Measurements from ENCODE around the gene SERPIND1. TPM values are rescaled to one million over a fixed set of nuclear protein-coding genes. Genes with fewer than 3 reads are reported as not detected.

Gene SERPIND1
- total RNA-seq, 1 donor from 2014 or later: not detected

- Mint-ChIP-seq H3K4me3 (ENCODE audit: unreplicated experiment) (no peak overlapping the region), H3K27ac (ENCODE audit: unreplicated experiment) (peak overlapping the region; percentile 58), H3K36me3 (ENCODE audit: low read depth, unreplicated experiment) (peaks cover 9% of the 10 kb centered on the region), H3K27me3 (ENCODE audit: low read depth, unreplicated experiment) (no peaks in the 10 kb centered on the region), H3K4me1 (ENCODE audit: low read depth, unreplicated experiment) (peaks cover 29% of the 10 kb centered on the region), H3K9me3 (ENCODE audit: unreplicated experiment) (no peaks in the 10 kb centered on the region)
- peaks cover 7% of the 10 kb centered on the region for H3K36me3 ChIP-seq (ENCODE audit: insufficient read depth, low read length)
- peak overlapping the region; percentile 36 for H3K9ac ChIP-seq (ENCODE audit: low read length)
- no peak for TF ChIP-seq EZH2 (IDR thresholded peaks at IDR 0.05; ENCODE audit: insufficient read depth, low read length)
- TF ChIP-seq CTCF (IDR thresholded peaks at IDR 0.05; ENCODE audit: insufficient read depth, low read depth, low read length): no peak
- H4K20me1 ChIP-seq (ENCODE audit: insufficient read depth, low read length): peaks cover 6% of the 10 kb centered on the region
- H3K27me3 ChIP-seq (ENCODE audit: insufficient read depth, low read length): no peaks in the 10 kb centered on the region
- FAIRE-seq (peak; percentile 5), DNase-seq (ENCODE audit: low read depth) (peak; percentile 82)
- peak overlapping the region; percentile 23 for H3K4me3 ChIP-seq (ENCODE audit: insufficient read depth, low read depth, low read length)
- peak overlapping the region; percentile 76 for H3K4me2 ChIP-seq (ENCODE audit: low read length)
- H3K79me2 ChIP-seq (ENCODE audit: insufficient read depth, low read length): no peaks in the 10 kb centered on the region
- H3K27ac ChIP-seq (ENCODE audit: low read depth, low read length): peak overlapping the region; percentile 62
- no peaks in the 10 kb centered on the region for H3K9me3 ChIP-seq (ENCODE audit: insufficient read depth, low read depth, low read length)
- H2AFZ ChIP-seq (ENCODE audit: low read depth, low read length): no peak overlapping the region
- H3K4me1 ChIP-seq (ENCODE audit: insufficient read depth, low read length): peaks cover 33% of the 10 kb centered on the region
Measured at GRCh38 chr22:20750461-20751184, 23.3 kb upstream of the SERPIND1 start.

GRCh38 chr22:20751185-20751851 is 22.6 kb upstream of the SERPIND1 start:
- H3K79me2 ChIP-seq (ENCODE audit: insufficient read depth, low read length): no peaks in the 10 kb centered on the region
- peaks cover 7% of the 10 kb centered on the region for H3K36me3 ChIP-seq (ENCODE audit: insufficient read depth, low read length)
- Mint-ChIP-seq H3K27me3 (ENCODE audit: low read depth, unreplicated experiment) (no peaks in the 10 kb centered on the region), H3K4me1 (ENCODE audit: low read depth, unreplicated experiment) (peaks cover 29% of the 10 kb centered on the region), H3K9me3 (ENCODE audit: unreplicated experiment) (no peaks in the 10 kb centered on the region), H3K36me3 (ENCODE audit: low read depth, unreplicated experiment) (peaks cover 12% of the 10 kb centered on the region), H3K27ac (ENCODE audit: unreplicated experiment) (no peak overlapping the region), H3K4me3 (ENCODE audit: unreplicated experiment) (no peak overlapping the region)
- TF ChIP-seq CTCF (IDR thresholded peaks at IDR 0.05; ENCODE audit: insufficient read depth, low read depth, low read length): no peak
- no peak for TF ChIP-seq EZH2 (IDR thresholded peaks at IDR 0.05; ENCODE audit: insufficient read depth, low read length)
- no peak overlapping the region for H2AFZ ChIP-seq (ENCODE audit: low read depth, low read length)
- no peaks in the 10 kb centered on the region for H3K27me3 ChIP-seq (ENCODE audit: insufficient read depth, low read length)
- H3K9me3 ChIP-seq (ENCODE audit: insufficient read depth, low read depth, low read length): no peaks in the 10 kb centered on the region
- H3K9ac ChIP-seq (ENCODE audit: low read length): peak overlapping the region; percentile 36
- peak overlapping the region; percentile 62 for H3K27ac ChIP-seq (ENCODE audit: low read depth, low read length)
- DNase-seq (ENCODE audit: low read depth): no peak
- peak overlapping the region; percentile 76 for H3K4me2 ChIP-seq (ENCODE audit: low read length)
- FAIRE-seq: no peak
- peaks cover 6% of the 10 kb centered on the region for H4K20me1 ChIP-seq (ENCODE audit: insufficient read depth, low read length)
- no peak overlapping the region for H3K4me3 ChIP-seq (ENCODE audit: insufficient read depth, low read depth, low read length)
- peaks cover 33% of the 10 kb centered on the region for H3K4me1 ChIP-seq (ENCODE audit: insufficient read depth, low read length)
